ENCODE results near the gene ABHD2. TPM values are rescaled to one million over a fixed set of nuclear protein-coding genes. Genes with fewer than 3 reads are reported as not detected.

ABHD2 gene
- polyA plus RNA-seq, 3 donors, result 29.2 to 30.1 (median 29.6) TPM

DNA sequence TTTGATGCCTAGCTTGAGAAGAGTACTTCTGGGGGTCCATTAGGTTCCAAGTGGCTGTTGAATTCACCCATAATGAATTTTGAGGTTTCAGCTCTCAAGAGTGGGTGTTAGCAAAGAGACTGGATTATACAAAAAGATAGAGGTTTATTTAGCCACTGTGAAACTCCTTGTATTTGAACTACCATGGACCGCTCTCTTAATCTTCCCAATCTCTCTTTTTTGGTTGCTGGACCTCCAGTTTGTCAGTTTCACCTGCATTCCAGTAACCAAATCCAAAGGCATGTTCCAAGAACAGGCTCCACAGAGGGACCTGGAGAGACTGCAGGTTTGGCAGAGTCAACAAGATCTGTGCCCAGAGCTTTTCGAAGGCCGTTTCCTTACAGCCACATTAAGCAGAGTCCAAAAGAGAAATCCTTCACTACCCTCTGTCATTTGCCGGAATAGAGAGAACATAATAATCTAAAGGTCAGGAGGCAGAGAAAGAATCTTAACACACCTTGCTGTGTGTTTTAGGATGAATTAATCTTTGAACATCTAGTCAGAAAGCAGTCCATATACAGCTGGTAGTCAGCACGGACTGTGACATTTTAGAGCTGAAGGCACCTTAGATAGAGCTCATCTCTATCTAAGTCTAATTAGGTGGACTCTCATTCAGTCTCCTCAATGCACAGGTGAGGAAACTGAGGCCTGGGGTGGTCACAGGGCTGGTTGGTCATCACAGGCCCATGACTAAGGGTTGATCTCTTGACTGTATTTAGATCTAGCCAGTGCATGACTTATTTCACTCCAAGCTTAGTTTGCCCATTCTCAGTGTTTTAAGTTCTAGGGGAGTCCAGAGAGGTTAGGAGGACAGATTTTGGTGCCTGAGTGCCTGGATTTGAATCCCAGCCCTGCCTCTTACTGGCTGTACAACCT lies 1.3 kb downstream of the ABHD2 start:
- no peak for DNase-seq (ENCODE audit: extremely low read depth in 1 of 11, low read depth in 9 of 11, low spot score in 4 of 11)

DNA sequence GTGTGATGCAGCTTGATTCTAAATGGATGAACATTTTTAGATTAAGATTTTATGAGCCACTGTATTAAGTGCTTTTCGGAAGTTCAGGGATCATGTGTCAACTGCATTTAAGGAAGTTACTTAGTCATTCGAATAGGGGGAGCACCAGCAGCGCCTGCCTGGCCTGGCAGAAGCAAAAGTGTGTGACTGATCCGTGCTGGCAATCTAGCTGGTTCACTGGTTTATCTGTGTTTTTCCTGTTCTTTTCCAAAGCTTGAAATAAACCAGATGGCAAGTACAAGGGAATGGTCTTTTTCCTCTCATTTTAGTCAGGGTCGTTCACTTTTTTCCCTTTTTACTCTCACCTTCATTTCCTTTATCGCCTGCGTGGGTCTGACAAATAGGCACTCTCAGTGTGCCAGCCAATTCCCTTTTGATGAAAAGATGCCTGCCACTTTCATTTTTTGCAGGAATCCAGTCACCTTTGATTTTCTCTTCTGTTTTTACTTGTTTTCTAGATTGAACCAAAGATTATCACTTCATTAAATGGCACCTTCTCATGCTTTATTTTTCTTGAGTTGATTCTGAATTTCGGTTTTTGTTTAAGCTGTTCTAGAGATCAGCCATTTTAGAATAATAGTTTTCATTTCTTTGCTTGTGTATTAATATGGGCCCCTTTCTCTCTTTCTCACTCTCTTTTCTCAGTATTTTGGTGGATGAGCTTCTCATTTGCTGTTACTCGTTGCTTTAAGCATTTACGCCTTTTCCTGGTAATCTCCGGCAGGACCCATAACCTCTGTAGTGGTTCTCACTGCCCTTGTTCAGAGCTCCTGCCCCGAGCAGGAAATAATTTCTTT lies 2.8 kb downstream of the ABHD2 start:
- DNase-seq (ENCODE audit: extremely low read depth in 1 of 11, low read depth in 9 of 11, low spot score in 4 of 11), result no peak

DNA sequence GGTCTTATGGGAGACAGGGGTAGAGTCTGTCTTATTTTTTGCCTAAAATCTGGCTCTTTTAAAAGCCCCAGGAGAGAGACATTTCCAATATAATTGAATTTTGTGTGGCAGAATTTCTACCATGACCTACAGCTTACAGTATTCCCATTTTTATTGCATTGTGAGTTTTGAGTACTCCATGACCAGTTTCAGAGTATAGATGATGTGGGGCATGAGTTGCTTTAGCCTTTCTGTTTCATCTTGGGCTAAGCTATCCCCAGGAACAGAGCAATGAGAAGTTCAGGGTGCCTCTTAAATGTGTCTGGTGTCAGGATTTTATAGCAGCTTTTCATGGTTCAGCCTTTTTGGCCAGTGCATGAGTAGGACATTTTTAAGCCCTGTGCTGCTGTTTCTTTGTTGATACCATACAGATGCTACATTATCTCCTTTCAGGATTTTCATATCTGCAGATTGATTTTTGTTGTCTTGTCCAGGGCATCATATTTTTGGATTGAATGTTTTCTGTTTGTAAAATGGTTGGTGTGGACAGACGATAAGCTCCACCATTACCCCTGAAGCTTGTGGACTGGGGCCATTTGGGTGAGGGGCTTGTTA lies 3.5 kb downstream of the ABHD2 start:
- DNase-seq (ENCODE audit: extremely low read depth in 1 of 11, low read depth in 9 of 11, low spot score in 4 of 11), result no peak

DNA sequence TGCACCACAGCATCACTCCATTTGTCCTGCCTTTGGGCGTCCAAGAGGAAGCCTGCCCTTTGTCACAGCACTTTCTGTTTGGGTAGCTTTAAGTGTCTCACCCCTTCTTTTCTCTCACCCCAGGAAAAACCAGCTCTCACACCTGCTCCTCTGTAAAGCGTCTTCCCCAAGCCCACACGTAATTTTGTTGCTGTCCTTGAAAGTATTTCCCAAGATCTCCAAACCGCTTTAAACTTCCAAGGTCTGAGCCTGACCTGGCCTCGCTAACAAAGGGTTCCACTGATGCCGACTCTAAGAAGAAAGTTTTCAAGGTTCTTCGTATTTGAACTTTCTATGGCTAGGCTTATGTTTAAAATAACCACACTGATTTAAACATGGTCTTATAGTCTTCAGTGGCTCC lies 5.3 kb downstream of the ABHD2 start:
- no peak for DNase-seq (ENCODE audit: extremely low read depth in 1 of 11, low read depth in 9 of 11, low spot score in 4 of 11)

DNA sequence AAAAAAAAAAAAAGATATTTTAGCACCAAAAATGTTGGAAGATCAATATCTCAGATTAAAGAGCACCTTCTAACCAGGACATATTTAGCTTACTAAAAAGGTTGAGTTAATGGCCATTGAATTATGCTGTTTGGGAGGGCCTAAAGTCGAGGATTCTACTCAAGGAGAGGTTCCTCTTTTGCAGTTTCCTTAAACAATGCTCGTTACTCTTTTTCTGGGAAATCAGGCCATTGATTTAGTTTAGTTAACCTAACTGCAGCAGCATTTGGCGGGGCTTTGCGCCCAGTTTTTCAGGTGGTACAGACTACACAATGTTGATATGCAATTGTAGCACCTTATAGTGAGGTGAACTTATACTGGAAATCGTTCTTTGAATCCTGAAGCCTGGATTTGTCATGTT lies 6.8 kb downstream of the ABHD2 start:
- DNase-seq (ENCODE audit: extremely low read depth in 1 of 11, low read depth in 9 of 11, low spot score in 4 of 11), result no peak

DNA sequence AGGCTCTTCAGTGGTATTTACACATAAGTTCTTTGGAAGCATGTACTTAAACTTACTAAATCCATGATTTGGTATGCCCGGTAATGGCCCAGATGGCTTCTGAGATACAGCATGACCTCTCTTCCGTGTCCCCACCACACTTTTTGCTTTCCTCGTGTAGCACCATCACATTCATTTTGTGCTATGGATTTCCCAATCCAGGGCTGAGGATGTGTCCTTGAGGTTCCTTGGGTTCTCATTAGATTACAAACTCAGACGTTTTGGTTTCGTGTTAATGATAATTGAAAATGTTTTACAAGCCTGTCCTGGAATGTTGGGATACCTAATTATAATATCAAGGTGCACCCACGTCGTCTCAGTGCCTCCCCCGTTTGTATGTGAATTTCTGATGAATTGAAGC lies 7.3 kb downstream of the ABHD2 start:
- DNase-seq (ENCODE audit: extremely low read depth in 1 of 11, low read depth in 9 of 11, low spot score in 4 of 11), result no peak

DNA sequence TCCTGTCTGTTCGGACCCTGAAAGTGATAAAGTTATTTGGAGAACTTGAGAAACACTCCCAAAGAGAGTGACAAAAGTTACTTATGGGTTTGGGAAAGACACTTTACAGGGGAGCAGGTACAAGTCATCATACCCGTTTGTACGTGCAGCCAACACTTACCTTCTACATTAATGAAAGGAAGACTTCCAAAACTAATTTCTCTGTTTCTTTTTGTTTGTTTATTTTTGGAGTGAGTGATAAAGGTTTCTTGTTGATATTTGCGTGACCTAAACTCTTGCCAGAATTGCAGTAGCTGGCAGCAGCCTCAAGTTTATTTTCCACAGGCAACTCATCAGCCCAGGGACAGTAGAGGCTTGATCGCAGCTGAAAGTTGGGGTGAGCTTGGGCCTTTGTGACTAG lies 8.4 kb downstream of the ABHD2 start:
- no peak for DNase-seq (ENCODE audit: extremely low read depth in 1 of 11, low read depth in 9 of 11, low spot score in 4 of 11)

DNA sequence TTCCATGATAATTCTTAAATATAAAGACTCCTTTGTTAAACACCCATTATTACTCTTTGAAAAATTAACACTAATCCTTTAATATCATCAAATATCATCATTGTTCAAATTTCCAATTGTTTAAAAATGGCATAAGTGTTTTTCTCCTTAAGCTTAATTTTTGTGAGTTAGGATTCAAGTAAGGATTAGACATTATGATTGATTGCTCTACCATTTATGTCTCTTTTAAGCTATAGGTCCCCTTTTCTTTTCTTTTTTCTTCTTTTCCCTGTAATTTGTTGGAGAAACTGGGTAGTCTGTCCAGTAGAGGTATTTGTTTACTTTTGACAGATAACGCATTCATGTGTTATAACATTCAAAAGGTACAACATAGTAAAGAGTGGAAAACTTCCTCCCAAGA lies 9.1 kb downstream of the ABHD2 start:
- no peak for DNase-seq (ENCODE audit: extremely low read depth in 1 of 11, low read depth in 9 of 11, low spot score in 4 of 11)

DNA sequence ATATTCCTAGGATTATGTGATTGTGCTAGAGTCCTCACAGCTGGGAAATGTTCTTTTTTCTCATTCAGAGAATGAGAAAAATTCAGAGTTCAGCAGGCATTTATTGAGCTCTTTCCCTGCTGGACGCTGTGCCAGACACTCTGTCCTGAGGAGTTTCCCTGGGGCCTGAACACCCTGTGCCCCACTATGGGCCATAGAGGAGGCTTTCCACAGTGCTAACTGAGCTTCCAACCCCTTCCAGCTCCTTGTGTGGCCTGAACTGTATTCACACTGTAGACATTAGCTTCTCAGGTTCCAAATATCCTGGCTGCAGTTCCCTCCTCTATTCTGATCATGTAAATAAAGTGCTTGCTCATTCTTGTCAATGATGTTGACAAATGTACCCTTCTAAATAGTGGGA lies 10.0 kb downstream of the ABHD2 start:
- DNase-seq (ENCODE audit: extremely low read depth in 1 of 11, low read depth in 9 of 11, low spot score in 4 of 11), result no peak

DNA sequence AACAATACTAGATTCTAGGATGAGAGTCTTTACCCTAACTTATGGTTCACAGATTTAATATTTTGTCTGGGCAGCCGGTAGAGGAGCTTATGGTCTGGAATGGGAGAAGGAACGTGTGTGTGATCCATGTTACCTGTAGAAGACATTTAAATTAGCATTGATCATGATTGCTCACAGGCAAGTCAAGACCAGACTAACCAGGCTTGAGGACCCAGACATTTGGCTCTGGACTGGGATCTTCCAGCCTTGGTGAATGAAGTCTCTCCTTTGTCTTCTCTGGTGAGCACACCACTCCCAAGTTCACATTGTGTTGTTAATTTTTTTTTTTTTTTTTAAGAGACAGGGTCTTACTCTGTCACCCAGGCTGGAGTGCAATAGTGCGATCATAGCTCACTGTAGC lies 11.7 kb downstream of the ABHD2 start:
- no peak for DNase-seq (ENCODE audit: extremely low read depth in 1 of 11, low read depth in 9 of 11, low spot score in 4 of 11)

DNA sequence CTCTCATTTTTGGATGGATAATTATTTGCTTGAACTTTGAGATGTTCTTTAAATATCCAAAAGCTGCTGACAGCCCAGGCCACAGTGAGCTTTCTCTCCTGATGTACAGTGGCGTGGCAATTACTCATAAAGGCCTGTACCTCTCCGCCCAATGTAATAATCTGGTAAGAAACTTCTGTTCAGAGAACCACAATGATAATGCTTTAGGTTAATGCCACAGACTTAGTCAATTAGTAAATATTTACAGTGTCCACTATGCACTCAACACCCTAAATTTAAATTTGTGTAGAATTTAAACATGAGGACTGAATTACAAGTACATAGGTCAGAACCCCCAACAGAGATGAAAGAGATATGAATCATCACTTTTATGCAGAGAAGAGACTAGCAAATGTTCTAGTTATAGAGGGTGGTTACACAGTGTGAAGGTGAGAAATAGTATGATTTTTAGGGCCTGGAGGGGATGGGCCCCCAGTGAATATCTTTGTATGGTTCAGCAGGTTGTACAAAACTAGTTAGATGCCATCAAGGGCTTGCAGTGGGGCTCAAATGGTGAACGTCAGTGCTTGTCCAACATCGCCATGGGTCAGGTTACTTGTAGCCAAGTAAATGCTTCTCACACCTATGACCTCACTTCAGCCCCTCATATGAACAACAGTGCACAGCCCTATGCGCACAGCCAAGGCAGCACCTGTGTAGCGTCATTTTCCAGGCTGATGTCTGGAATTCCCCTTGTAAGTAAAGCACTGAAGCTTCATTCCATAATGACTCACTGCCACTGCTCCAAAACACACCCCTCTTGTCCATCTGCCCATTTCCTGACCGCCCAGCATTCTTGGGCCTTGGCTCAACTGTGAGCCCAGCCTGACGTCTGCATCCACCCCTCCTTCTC lies 13.3 kb downstream of the ABHD2 start:
- DNase-seq (ENCODE audit: extremely low read depth in 1 of 11, low read depth in 9 of 11, low spot score in 4 of 11), result no peak

DNA sequence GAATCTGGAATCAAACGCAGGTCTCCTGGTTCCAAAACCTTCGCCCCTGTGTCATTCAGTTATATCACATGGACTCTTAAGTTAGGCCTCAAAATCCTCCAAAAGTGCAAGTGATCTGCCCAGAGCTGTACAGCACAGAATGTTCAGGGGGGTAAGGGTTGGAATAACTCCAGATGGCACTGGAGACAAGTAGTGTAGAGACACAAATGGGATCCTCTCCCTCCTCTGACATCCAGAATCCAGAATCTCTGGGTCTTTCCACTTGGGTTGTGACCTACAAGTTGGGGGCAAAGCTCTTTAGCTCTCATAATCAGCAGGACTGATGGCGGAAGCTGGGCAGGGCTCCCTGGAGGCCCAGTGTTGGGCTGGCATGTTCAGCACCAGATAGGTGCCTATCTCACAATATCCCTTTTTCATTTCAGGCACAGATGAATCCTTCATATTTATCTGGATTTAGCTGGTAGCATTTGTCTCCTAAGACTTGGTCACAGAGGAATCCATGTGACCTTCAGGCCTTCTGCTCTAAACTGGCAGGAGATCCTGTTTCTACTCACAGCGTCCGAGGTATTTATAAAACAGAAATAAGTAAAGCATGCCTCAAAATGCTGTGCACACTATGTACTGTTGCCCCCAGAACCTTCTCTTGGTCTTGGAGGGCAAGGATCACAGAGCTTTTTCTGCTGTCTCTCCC lies 15.4 kb downstream of the ABHD2 start:
- no peak for DNase-seq (ENCODE audit: extremely low read depth in 1 of 11, low read depth in 9 of 11, low spot score in 4 of 11)

DNA sequence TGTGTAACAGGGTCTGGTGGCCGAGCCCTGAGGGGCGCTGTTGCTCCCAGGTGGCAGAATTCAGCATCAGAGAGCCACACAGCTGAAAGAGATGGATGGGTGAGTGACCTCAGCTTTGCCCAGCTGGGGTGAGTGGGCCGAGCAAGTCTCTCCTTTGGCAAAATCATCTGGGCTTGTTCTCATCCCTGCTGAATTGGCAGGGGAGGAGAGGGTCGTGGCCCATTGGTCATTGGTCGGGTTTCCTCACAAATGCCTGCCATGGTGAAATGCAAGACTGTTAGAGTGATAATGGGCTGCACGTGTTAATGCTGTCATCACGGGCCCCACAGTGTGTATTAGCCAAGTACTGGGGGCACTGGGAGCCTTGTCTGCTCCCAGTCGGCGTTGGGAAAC lies 15.9 kb downstream of the ABHD2 start:
- no peak for DNase-seq (ENCODE audit: extremely low read depth in 1 of 11, low read depth in 9 of 11, low spot score in 4 of 11)

DNA sequence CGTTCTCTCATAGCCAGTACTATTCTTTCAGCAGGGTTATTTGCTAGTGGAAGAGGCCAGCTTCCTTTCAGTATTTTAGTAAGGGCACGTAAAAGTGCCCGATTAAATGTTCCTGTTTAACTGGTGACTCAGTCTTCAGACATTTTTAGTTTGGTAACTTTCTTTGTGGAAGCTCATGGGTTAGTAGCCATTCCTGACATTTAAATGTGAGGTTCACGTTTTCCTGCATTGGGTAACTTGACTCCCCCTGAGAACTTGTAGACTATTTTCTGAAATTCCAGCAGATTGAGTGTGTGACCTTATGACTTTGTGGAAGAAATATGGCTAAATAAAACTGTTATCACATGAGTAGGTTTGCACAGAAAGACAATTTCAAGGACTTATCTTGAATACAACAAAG lies 16.9 kb downstream of the ABHD2 start:
- DNase-seq (ENCODE audit: extremely low read depth in 1 of 11, low read depth in 9 of 11, low spot score in 4 of 11), result peak in 6 of 11 donors; percentile 33 to 58 (median 46)

DNA sequence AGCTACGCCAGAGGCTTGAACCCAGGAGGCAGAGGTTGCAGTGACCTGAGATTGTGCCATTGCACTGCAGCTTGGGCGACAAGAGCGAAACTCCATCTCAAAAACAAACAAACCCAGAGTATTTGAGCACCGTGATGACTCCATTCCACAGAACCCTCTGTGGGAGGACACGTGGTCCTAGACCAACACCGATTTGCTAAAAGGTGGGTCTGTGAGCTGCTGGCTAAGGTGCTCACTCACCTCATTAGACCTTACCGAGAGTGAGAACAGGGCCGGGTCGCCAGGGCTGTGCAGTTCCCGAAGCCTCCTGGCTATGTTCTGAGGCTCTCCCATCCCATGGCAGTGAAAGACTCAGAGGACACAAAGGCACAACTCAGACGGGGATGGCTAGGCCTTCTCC lies 17.9 kb downstream of the ABHD2 start:
- DNase-seq (ENCODE audit: extremely low read depth in 1 of 11, low read depth in 9 of 11, low spot score in 4 of 11), result no peak

DNA sequence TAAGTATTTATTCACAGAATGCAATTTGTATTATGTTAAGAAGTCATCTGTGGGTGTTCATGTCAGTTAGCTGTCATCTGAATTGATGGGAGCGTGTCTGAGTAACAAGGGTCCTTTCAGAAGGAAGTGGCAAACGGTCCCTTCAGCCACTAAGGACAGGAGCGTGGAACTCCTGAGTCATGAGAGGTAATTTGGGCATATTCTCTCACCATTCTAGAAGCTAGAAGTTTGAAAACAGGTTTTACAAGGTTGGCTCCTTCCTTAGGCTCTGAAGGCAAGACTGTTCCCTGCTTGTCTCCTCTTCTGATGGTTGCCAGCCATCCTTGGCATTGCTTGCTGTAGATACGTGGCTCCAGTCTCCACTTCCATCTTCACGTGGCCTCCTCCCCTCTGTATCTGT lies 19.7 kb downstream of the ABHD2 start:
- DNase-seq (ENCODE audit: extremely low read depth in 1 of 11, low read depth in 9 of 11, low spot score in 4 of 11), result no peak

DNA sequence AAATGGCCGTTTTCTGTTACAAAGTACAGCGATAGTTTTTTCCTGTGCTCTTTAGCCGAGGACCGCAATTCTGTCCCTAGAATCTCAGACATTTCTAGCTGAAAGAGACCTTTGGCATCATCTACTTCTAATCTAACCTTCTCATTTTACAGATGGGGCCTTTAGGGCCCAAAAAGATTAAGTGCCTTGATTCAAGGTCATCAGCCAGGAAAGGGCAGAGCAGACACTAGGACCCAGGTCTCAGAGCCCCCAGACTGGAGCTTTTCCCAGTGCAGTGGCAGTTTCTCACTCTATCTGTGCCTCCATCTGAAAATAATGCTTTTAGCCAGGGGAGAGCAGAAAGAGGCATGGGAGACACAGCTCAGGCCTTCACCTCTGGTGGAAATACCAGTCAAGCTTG lies 20.6 kb downstream of the ABHD2 start:
- no peak for DNase-seq (ENCODE audit: extremely low read depth in 1 of 11, low read depth in 9 of 11, low spot score in 4 of 11)

DNA sequence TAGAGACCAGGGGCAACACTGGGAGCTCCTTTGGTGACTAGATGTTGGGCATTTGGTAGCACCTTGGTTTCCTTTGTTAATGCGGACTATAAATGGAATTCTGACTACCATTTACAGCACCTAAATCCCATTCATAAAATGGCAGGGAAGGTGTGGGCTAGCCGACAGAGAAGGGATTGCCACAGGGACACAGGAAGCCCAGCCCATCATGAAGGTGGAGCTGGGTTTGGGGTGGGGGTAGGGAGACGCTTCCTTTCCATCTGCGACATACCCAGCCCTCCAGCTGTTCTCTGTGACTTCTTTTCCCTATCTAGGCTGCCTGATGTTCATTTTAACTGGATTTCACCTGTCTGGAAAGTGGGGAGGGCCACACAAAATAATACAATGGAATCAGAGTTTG lies 21.0 kb downstream of the ABHD2 start:
- DNase-seq (ENCODE audit: extremely low read depth in 1 of 11, low read depth in 9 of 11, low spot score in 4 of 11), result no peak

All from renal cortex interstitium (tissue), 11 donors.